GM23338 (cell line): ENCODE results near the gene ELL2. TPM values are rescaled to one million over a fixed set of nuclear protein-coding genes. Genes with fewer than 3 reads are reported as not detected.

ENCODE experiments used
- ATAC-seq: fragments of 200-7000 bp; cut with Tn5 transposase; 3 replicates; pipeline ENCODE4 v1.9.1; 2020
- DNase-seq: peaks from one replicate; pipeline ENCODE4 v3.0.0-alpha.2; 2015; ENCODE audit warnings: low spot score
- H2AFZ ChIP-seq: fragments of 200-600 bp; sonication (generic); 2 replicates; pipeline ENCODE4 v1.8.0; 2016; ENCODE audit warnings: antibody characterized with exemption, mild to moderate bottlenecking, moderate library complexity
- H3F3A ChIP-seq: fragments of 200-600 bp; sonication (generic); replicated peaks from 2 replicates; pipeline ENCODE4 v1.8.0; 2017; ENCODE audit warnings: antibody characterized with exemption, mixed run types, low read depth
- H3K27ac ChIP-seq: fragments of 200-600 bp; sonication (generic); 2 replicates; pipeline ENCODE4 v1.6.1; 2016; ENCODE audit warnings: low read depth
- H3K27me3 ChIP-seq: fragments of 200-600 bp; sonication (generic); 2 replicates; pipeline ENCODE4 v1.8.0; 2016; ENCODE audit warnings: mild to moderate bottlenecking, mixed run types, moderate library complexity; ENCODE audit not compliant: insufficient read depth
- H3K36me3 ChIP-seq: fragments of 200-600 bp; sonication (generic); 2 replicates; pipeline ENCODE4 v1.8.0; 2016; ENCODE audit warnings: mild to moderate bottlenecking; ENCODE audit not compliant: insufficient read depth
- H3K4me1 ChIP-seq: fragments of 200-600 bp; sonication (generic); 2 replicates; pipeline ENCODE4 v1.8.0; 2016; ENCODE audit warnings: mild to moderate bottlenecking, moderate library complexity; ENCODE audit not compliant: insufficient read depth
- H3K4me2 ChIP-seq: fragments of 200-600 bp; sonication (generic); 2 replicates; pipeline ENCODE4 v1.7.1; 2017; ENCODE audit warnings: mixed run types
- H3K4me3 ChIP-seq: fragments of 200-600 bp; sonication (generic); 2 replicates; pipeline ENCODE4 v1.6.1; 2016; ENCODE audit warnings: mixed run types
- H3K79me2 ChIP-seq: fragments of 200-600 bp; sonication (generic); replicated peaks from 2 replicates; pipeline ENCODE4 v1.8.0; 2017; ENCODE audit warnings: mild to moderate bottlenecking; ENCODE audit not compliant: insufficient read depth
- H3K9me2 ChIP-seq: fragments of 200-600 bp; sonication (generic); 2 replicates; pipeline ENCODE4 v1.8.0; 2017; ENCODE audit not compliant: insufficient read depth
- H4K20me1 ChIP-seq: fragments of 200-600 bp; sonication (generic); replicated peaks from 2 replicates; pipeline ENCODE4 v1.8.0; 2017; ENCODE audit warnings: mild to moderate bottlenecking; ENCODE audit not compliant: insufficient read depth
- H3K27ac Mint-ChIP-seq: 2 replicates; pipeline ENCODE4 v1.8.0; 2020; ENCODE audit warnings: inconsistent platforms, mild to moderate bottlenecking, moderate library complexity, mixed read lengths
- H3K27me3 Mint-ChIP-seq: 3 replicates; pipeline ENCODE4 v1.8.0; 2022; ENCODE audit warnings: low read depth, mild to moderate bottlenecking, moderate library complexity, mixed read lengths, inconsistent platforms; ENCODE audit not compliant: insufficient read depth, poor library complexity
- H3K36me3 Mint-ChIP-seq: 3 replicates; pipeline ENCODE4 v1.8.0; 2021; ENCODE audit warnings: low read depth, mild to moderate bottlenecking, inconsistent platforms, moderate library complexity, mixed read lengths
- H3K4me1 Mint-ChIP-seq: 3 replicates; pipeline ENCODE4 v1.8.0; 2020; ENCODE audit warnings: mild to moderate bottlenecking, inconsistent platforms, mixed read lengths
- H3K4me3 Mint-ChIP-seq: 3 replicates; pipeline ENCODE4 v1.8.0; 2021; ENCODE audit warnings: moderate library complexity, mild to moderate bottlenecking, inconsistent platforms, mixed read lengths
- H3K9me3 Mint-ChIP-seq: 3 replicates; pipeline ENCODE4 v1.8.0; 2020; ENCODE audit warnings: moderate library complexity, mild to moderate bottlenecking, inconsistent platforms, mixed read lengths
- CREB1 ChIP-seq: fragments of 250-450 bp; sonication (Bioruptor Pico); IDR thresholded peaks from 2 replicates; pipeline ENCODE4 v1.5.0; 2020; ENCODE audit warnings: low read depth, mild to moderate bottlenecking, moderate library complexity
- EZH2 ChIP-seq: fragments of 200-600 bp; sonication (generic); IDR thresholded peaks from one replicate; pipeline ENCODE4 v1.8.0; 2017; ENCODE audit warnings: antibody characterized with exemption, mild to moderate bottlenecking, low read depth; ENCODE audit not compliant: unreplicated experiment
- EZH2phosphoT487 ChIP-seq: fragments of 200-600 bp; sonication (generic); IDR thresholded peaks from one replicate; pipeline ENCODE4 v1.8.1; 2018; ENCODE audit warnings: antibody characterized with exemption; ENCODE audit not compliant: unreplicated experiment
- JUNB ChIP-seq: IDR thresholded peaks from one replicate; pipeline ENCODE4 v1.6.1; 2016; ENCODE audit warnings: antibody characterized with exemption; ENCODE audit not compliant: unreplicated experiment
- NANOG ChIP-seq: IDR thresholded peaks from 2 replicates; pipeline ENCODE4 v1.6.1; 2016; ENCODE audit warnings: antibody characterized with exemption, borderline replicate concordance
- POLR2AphosphoS5 ChIP-seq: IDR thresholded peaks from 2 replicates; pipeline ENCODE4 v1.6.1; 2016; ENCODE audit warnings: antibody characterized with exemption, low read depth
- STAT1 ChIP-seq: IDR thresholded peaks from one replicate; pipeline ENCODE4 v1.6.1; 2016; ENCODE audit warnings: antibody characterized with exemption; ENCODE audit not compliant: unreplicated experiment
- ZNF114 ChIP-seq: fragments of 250-450 bp; sonication (Bioruptor Pico); IDR thresholded peaks from 2 replicates; pipeline ENCODE4 v1.5.0; 2020; ENCODE audit warnings: mild to moderate bottlenecking, moderate library complexity
- ZNF331 ChIP-seq: fragments of 250-450 bp; sonication (Bioruptor Pico); IDR thresholded peaks from 2 replicates; pipeline ENCODE4 v1.5.0; 2020; ENCODE audit warnings: low read depth, mild to moderate bottlenecking, moderate library complexity
- polyA plus RNA-seq: library from polyadenylated mRNA; unstranded; fragments of >200 nt; fragmentation: Nextera tagmentation; extraction: Ambion mirVana; gene quantifications from 2 replicates; pipeline ENCODE4 v1.2.1, GENCODE V29; 2016
- total RNA-seq: library from RNA; depleted of rRNA; stranded (reverse); fragments of >200 nt; shearing (Covaris generic); gene quantifications from 2 replicates; pipeline ENCODE4 v1.2.3, GENCODE V29; 2014
- TF ChIP-seq, protein P1 (sequence below): IDR thresholded peaks from one replicate; pipeline ENCODE4 v1.6.1; 2018; ENCODE audit warnings: antibody characterized with exemption; ENCODE audit not compliant: unreplicated experiment
- TF ChIP-seq, protein P2 (sequence below): fragments of 250-450 bp; sonication (Bioruptor Pico); IDR thresholded peaks from 2 replicates; pipeline ENCODE4 v1.5.0; 2020; ENCODE audit warnings: mild to moderate bottlenecking, moderate library complexity
- TF ChIP-seq, protein P3 (sequence below), 2 experiments: fragments of 200-600 bp in 1 of 2; sonication (generic) in 1 of 2; conservative IDR thresholded peaks; 2 replicates each; pipeline versions ENCODE4 v1.5.1 to v1.6.1; 2016 to 2017; ENCODE audit warnings: antibody characterized with exemption in 2 of 2, low read depth in 2 of 2, mild to moderate bottlenecking in 2 of 2, moderate library complexity in 1 of 2
- TF ChIP-seq, protein P4 (sequence below): IDR thresholded peaks from 2 replicates; pipeline ENCODE4 v1.6.1; 2016; ENCODE audit warnings: antibody characterized with exemption

Gene ELL2
- total and polyA plus RNA-seq, 2 experiments from 2014 or later, result 7.4 to 32.6 TPM

DNA sequence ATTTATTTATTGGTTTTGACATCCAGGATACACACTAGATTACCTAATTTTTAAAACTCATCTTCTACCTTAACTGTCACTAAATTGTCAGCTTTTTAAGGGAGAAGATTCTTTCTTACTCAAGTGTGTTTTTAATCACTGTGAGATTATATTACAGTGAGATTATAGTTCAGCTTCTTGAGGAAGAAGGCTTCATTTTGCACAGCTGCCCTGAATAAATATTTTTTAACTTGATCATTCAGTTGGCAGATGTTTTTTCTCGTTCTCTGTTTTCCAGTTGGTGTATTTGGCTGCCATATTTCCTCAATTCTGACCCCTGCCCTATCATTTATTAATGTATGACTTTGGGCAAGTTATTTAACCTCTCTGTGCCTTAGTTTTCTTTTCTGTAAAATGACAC, 15.0 kb upstream of the ELL2 start:
- no peak overlapping the region for H2AFZ ChIP-seq
- no peak for ATAC-seq
- H3F3A ChIP-seq, result no peaks in the 10 kb centered on the region
- H3K27ac ChIP-seq, result no peak overlapping the region
- H4K20me1 ChIP-seq, result no peaks in the 10 kb centered on the region
- no peak for DNase-seq
- no peaks in the 10 kb centered on the region for H3K79me2 ChIP-seq
- Mint-ChIP-seq H3K36me3 (no peaks in the 10 kb centered on the region), H3K27ac (no peak overlapping the region), H3K27me3 (no peaks in the 10 kb centered on the region), H3K4me1 (peaks cover 3% of the 10 kb centered on the region), H3K9me3 (no peaks in the 10 kb centered on the region; the same call in 2 of the 3 replicates), H3K4me3 (no peak overlapping the region)
- no peak overlapping the region for H3K4me2 ChIP-seq
- H3K36me3 ChIP-seq, result no peaks in the 10 kb centered on the region
- H3K9me2 ChIP-seq, result no peaks in the 10 kb centered on the region
- H3K4me1 ChIP-seq, result no peaks in the 10 kb centered on the region
- no peak overlapping the region for H3K4me3 ChIP-seq
- TF ChIP-seq ZNF331 (CRISPR knock-in tag) (no peak), EZH2 (no peak), JUNB (no peak), ZNF114 (CRISPR knock-in tag) (no peak), CREB1 (CRISPR knock-in tag) (no peak), EZH2phosphoT487 (no peak), STAT1 (no peak), POLR2AphosphoS5 (no peak), NANOG (no peak)
- TF ChIP-seq, protein P1, sequence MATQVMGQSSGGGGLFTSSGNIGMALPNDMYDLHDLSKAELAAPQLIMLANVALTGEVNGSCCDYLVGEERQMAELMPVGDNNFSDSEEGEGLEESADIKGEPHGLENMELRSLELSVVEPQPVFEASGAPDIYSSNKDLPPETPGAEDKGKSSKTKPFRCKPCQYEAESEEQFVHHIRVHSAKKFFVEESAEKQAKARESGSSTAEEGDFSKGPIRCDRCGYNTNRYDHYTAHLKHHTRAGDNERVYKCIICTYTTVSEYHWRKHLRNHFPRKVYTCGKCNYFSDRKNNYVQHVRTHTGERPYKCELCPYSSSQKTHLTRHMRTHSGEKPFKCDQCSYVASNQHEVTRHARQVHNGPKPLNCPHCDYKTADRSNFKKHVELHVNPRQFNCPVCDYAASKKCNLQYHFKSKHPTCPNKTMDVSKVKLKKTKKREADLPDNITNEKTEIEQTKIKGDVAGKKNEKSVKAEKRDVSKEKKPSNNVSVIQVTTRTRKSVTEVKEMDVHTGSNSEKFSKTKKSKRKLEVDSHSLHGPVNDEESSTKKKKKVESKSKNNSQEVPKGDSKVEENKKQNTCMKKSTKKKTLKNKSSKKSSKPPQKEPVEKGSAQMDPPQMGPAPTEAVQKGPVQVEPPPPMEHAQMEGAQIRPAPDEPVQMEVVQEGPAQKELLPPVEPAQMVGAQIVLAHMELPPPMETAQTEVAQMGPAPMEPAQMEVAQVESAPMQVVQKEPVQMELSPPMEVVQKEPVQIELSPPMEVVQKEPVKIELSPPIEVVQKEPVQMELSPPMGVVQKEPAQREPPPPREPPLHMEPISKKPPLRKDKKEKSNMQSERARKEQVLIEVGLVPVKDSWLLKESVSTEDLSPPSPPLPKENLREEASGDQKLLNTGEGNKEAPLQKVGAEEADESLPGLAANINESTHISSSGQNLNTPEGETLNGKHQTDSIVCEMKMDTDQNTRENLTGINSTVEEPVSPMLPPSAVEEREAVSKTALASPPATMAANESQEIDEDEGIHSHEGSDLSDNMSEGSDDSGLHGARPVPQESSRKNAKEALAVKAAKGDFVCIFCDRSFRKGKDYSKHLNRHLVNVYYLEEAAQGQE, result no peak
- TF ChIP-seq, protein P2, sequence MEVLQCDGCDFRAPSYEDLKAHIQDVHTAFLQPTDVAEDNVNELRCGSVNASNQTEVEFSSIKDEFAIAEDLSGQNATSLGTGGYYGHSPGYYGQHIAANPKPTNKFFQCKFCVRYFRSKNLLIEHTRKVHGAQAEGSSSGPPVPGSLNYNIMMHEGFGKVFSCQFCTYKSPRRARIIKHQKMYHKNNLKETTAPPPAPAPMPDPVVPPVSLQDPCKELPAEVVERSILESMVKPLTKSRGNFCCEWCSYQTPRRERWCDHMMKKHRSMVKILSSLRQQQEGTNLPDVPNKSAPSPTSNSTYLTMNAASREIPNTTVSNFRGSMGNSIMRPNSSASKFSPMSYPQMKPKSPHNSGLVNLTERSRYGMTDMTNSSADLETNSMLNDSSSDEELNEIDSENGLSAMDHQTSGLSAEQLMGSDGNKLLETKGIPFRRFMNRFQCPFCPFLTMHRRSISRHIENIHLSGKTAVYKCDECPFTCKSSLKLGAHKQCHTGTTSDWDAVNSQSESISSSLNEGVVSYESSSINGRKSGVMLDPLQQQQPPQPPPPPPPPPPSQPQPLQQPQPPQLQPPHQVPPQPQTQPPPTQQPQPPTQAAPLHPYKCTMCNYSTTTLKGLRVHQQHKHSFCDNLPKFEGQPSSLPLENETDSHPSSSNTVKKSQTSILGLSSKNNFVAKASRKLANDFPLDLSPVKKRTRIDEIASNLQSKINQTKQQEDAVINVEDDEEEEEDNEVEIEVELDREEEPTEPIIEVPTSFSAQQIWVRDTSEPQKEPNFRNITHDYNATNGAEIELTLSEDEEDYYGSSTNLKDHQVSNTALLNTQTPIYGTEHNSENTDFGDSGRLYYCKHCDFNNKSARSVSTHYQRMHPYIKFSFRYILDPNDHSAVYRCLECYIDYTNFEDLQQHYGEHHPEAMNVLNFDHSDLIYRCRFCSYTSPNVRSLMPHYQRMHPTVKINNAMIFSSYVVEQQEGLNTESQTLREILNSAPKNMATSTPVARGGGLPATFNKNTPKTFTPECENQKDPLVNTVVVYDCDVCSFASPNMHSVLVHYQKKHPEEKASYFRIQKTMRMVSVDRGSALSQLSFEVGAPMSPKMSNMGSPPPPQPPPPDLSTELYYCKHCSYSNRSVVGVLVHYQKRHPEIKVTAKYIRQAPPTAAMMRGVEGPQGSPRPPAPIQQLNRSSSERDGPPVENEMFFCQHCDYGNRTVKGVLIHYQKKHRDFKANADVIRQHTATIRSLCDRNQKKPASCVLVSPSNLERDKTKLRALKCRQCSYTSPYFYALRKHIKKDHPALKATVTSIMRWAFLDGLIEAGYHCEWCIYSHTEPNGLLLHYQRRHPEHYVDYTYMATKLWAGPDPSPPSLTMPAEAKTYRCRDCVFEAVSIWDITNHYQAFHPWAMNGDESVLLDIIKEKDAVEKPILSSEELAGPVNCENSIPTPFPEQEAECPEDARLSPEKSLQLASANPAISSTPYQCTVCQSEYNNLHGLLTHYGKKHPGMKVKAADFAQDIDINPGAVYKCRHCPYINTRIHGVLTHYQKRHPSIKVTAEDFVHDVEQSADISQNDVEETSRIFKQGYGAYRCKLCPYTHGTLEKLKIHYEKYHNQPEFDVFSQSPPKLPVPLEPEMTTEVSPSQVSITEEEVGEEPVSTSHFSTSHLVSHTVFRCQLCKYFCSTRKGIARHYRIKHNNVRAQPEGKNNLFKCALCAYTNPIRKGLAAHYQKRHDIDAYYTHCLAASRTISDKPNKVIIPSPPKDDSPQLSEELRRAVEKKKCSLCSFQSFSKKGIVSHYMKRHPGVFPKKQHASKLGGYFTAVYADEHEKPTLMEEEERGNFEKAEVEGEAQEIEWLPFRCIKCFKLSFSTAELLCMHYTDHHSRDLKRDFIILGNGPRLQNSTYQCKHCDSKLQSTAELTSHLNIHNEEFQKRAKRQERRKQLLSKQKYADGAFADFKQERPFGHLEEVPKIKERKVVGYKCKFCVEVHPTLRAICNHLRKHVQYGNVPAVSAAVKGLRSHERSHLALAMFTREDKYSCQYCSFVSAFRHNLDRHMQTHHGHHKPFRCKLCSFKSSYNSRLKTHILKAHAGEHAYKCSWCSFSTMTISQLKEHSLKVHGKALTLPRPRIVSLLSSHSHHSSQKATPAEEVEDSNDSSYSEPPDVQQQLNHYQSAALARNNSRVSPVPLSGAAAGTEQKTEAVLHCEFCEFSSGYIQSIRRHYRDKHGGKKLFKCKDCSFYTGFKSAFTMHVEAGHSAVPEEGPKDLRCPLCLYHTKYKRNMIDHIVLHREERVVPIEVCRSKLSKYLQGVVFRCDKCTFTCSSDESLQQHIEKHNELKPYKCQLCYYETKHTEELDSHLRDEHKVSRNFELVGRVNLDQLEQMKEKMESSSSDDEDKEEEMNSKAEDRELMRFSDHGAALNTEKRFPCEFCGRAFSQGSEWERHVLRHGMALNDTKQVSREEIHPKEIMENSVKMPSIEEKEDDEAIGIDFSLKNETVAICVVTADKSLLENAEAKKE (CRISPR knock-in tag), result no peak
- TF ChIP-seq, protein P3, sequence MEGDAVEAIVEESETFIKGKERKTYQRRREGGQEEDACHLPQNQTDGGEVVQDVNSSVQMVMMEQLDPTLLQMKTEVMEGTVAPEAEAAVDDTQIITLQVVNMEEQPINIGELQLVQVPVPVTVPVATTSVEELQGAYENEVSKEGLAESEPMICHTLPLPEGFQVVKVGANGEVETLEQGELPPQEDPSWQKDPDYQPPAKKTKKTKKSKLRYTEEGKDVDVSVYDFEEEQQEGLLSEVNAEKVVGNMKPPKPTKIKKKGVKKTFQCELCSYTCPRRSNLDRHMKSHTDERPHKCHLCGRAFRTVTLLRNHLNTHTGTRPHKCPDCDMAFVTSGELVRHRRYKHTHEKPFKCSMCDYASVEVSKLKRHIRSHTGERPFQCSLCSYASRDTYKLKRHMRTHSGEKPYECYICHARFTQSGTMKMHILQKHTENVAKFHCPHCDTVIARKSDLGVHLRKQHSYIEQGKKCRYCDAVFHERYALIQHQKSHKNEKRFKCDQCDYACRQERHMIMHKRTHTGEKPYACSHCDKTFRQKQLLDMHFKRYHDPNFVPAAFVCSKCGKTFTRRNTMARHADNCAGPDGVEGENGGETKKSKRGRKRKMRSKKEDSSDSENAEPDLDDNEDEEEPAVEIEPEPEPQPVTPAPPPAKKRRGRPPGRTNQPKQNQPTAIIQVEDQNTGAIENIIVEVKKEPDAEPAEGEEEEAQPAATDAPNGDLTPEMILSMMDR (conservative IDR thresholded peaks at IDR 0.05; ENCODE audit: low read depth in 2 of 2), result no peak
- TF ChIP-seq, protein P4, sequence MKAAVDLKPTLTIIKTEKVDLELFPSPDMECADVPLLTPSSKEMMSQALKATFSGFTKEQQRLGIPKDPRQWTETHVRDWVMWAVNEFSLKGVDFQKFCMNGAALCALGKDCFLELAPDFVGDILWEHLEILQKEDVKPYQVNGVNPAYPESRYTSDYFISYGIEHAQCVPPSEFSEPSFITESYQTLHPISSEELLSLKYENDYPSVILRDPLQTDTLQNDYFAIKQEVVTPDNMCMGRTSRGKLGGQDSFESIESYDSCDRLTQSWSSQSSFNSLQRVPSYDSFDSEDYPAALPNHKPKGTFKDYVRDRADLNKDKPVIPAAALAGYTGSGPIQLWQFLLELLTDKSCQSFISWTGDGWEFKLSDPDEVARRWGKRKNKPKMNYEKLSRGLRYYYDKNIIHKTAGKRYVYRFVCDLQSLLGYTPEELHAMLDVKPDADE, result no peak
- no peaks in the 10 kb centered on the region for H3K27me3 ChIP-seq
